WTC11 (cell line): ENCODE results near the gene ZNF485.

Experiments
- ESRRA ChIP-seq: sonication (generic); formaldehyde crosslinking; IDR thresholded peaks from 2 replicates; pipeline ENCODE4 v1.8.1; 2022; ENCODE audit warnings: mild to moderate bottlenecking, missing genetic modification reagents, borderline replicate concordance
- FOXK1 ChIP-seq: sonication (generic); formaldehyde crosslinking; IDR thresholded peaks from 2 replicates; pipeline ENCODE4 v1.8.0; 2022; ENCODE audit warnings: mild to moderate bottlenecking, moderate library complexity, missing genetic modification reagents
- FOXP1 ChIP-seq: sonication (generic); formaldehyde crosslinking; IDR thresholded peaks from 2 replicates; pipeline ENCODE4 v1.8.0; 2022; ENCODE audit warnings: missing genetic modification reagents, mild to moderate bottlenecking, moderate library complexity, borderline replicate concordance
- GTF2I ChIP-seq: fragments of 250-450 bp; sonication (Bioruptor Pico); conservative IDR thresholded peaks from 2 replicates; pipeline ENCODE4 v1.4.0; 2021; ENCODE audit warnings: mild to moderate bottlenecking
- SP1 ChIP-seq: sonication (generic); formaldehyde crosslinking; conservative IDR thresholded peaks from 2 replicates; pipeline ENCODE4 v1.8.1; 2022; ENCODE audit warnings: missing genetic modification reagents
- ZBTB21 ChIP-seq: sonication (generic); formaldehyde crosslinking; IDR thresholded peaks from 2 replicates; pipeline ENCODE4 v1.8.1; 2023; ENCODE audit warnings: mild to moderate bottlenecking, missing genetic modification reagents, borderline replicate concordance
- ZNF416 ChIP-seq: fragments of 250-450 bp; sonication (Bioruptor Pico); IDR thresholded peaks from 2 replicates; pipeline ENCODE4 v1.9.0; 2021; ENCODE audit warnings: mild to moderate bottlenecking, inconsistent platforms
- TF ChIP-seq, protein P1 (sequence below): sonication (generic); formaldehyde crosslinking; IDR thresholded peaks from 2 replicates; pipeline ENCODE4 v1.8.0; 2022; ENCODE audit warnings: mild to moderate bottlenecking, missing genetic modification reagents
- TF ChIP-seq, protein P2 (sequence below): sonication (generic); formaldehyde crosslinking; IDR thresholded peaks from 2 replicates; pipeline ENCODE4 v1.8.1; 2023; ENCODE audit warnings: mild to moderate bottlenecking, missing genetic modification reagents
- TF ChIP-seq, protein P3 (sequence below): fragments of 200-600 bp; IDR thresholded peaks from 2 replicates; pipeline ENCODE4 v1.8.0; 2022; ENCODE audit warnings: antibody characterized with exemption
- TF ChIP-seq, protein P4 (sequence below): sonication (generic); formaldehyde crosslinking; IDR thresholded peaks from 2 replicates; pipeline ENCODE4 v1.8.1; 2023; ENCODE audit warnings: mild to moderate bottlenecking, moderate library complexity, missing genetic modification reagents

DNA sequence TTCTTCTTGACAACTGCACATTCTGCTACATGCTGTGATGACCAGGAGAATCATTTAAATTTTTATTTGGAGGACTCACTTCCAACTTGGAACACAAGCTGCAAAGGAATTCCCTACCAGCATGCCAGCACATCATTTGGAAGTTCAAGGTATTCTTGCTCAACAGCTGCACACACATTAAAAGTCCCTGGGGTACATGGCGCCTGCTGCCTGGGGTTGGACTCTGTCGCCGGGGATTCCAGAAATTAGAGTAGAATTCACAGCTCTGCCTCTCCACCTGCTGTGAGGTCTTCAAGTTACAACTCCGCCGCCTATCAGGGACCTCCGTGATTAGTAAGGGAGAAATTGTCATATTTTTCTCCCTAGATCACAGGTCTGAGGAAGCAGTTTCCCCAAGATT is 41.3 kb downstream of the ZNF485 start:
- TF ChIP-seq GTF2I: no peak
- TF ChIP-seq, protein P1, sequence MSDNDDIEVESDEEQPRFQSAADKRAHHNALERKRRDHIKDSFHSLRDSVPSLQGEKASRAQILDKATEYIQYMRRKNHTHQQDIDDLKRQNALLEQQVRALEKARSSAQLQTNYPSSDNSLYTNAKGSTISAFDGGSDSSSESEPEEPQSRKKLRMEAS (CRISPR knock-in tag): no peak
- TF ChIP-seq, protein P2, sequence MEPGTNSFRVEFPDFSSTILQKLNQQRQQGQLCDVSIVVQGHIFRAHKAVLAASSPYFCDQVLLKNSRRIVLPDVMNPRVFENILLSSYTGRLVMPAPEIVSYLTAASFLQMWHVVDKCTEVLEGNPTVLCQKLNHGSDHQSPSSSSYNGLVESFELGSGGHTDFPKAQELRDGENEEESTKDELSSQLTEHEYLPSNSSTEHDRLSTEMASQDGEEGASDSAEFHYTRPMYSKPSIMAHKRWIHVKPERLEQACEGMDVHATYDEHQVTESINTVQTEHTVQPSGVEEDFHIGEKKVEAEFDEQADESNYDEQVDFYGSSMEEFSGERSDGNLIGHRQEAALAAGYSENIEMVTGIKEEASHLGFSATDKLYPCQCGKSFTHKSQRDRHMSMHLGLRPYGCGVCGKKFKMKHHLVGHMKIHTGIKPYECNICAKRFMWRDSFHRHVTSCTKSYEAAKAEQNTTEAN (CRISPR knock-in tag): no peak
- TF ChIP-seq, protein P3, sequence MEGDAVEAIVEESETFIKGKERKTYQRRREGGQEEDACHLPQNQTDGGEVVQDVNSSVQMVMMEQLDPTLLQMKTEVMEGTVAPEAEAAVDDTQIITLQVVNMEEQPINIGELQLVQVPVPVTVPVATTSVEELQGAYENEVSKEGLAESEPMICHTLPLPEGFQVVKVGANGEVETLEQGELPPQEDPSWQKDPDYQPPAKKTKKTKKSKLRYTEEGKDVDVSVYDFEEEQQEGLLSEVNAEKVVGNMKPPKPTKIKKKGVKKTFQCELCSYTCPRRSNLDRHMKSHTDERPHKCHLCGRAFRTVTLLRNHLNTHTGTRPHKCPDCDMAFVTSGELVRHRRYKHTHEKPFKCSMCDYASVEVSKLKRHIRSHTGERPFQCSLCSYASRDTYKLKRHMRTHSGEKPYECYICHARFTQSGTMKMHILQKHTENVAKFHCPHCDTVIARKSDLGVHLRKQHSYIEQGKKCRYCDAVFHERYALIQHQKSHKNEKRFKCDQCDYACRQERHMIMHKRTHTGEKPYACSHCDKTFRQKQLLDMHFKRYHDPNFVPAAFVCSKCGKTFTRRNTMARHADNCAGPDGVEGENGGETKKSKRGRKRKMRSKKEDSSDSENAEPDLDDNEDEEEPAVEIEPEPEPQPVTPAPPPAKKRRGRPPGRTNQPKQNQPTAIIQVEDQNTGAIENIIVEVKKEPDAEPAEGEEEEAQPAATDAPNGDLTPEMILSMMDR: no peak
- TF ChIP-seq ZNF416 (CRISPR knock-in tag): no peak
- no peak for TF ChIP-seq ZBTB21 (CRISPR knock-in tag)
- no peak for TF ChIP-seq FOXK1
- no peak for TF ChIP-seq FOXP1 (CRISPR knock-in tag)
- no peak for TF ChIP-seq ESRRA (CRISPR knock-in tag)
- TF ChIP-seq SP1 (CRISPR knock-in tag): no peak
- TF ChIP-seq, protein P4, sequence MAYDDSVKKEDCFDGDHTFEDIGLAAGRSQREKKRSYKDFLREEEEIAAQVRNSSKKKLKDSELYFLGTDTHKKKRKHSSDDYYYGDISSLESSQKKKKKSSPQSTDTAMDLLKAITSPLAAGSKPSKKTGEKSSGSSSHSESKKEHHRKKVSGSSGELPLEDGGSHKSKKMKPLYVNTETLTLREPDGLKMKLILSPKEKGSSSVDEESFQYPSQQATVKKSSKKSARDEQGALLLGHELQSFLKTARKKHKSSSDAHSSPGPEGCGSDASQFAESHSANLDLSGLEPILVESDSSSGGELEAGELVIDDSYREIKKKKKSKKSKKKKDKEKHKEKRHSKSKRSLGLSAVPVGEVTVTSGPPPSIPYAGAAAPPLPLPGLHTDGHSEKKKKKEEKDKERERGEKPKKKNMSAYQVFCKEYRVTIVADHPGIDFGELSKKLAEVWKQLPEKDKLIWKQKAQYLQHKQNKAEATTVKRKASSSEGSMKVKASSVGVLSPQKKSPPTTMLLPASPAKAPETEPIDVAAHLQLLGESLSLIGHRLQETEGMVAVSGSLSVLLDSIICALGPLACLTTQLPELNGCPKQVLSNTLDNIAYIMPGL (CRISPR knock-in tag): no peak
